ENCODE data around the gene CPM.

- TF ChIP-seq CTCF (optimal IDR thresholded peaks at IDR 0.05 in 1 of 3, IDR thresholded peaks at IDR 0.05 in 1 of 3, conservative IDR thresholded peaks at IDR 0.05 in 1 of 3; ENCODE audit: extremely low read depth in 1 of 3, insufficient read depth in 2 of 3, low read length in 3 of 3) = no peak
- no peak for TF ChIP-seq EZH2 (IDR thresholded peaks at IDR 0.05; ENCODE audit: low read length)
These were observed 37.3 kb upstream of the CPM start for GRCh38 chr12:68970306-68970705.

Data from keratinocyte (primary cell).